ENCODE measurements around the gene ARHGEF6. TPM values are rescaled to one million over a fixed set of nuclear protein-coding genes. Genes with fewer than 3 reads are reported as not detected.

ARHGEF6 gene
- total RNA-seq, 1 donor, result 12.5 TPM

DNA sequence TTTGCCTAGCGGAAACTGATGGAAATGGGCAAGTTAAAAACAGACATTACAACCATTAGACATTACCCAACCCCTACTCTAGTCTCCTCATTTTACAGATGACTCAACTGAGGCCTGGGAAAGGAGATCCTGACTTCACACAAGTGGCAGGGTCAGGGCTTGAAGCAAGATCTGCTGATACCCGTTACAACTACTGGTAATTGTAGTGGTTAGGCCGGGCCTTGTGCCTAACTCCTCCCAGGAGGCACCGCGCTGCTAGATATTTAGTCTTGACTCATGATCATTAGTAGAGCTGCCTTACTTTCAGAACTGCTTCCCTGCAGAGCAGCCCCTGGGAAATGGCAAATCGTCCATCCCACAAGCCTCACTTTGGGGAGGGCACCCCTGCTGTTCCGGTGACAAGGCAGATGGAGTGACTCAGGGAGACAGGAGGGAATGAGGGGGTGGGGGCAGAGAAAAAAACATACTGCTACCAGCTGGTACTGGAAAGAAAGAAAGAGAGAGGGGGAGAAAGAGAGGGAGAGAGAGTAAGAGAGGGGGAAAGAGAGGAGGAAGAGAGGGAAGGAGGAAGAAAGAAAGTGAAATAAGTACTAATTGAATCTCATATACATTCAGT is 12.2 kb downstream of the ARHGEF6 start:
- no peak overlapping the region for H3K4me3 ChIP-seq (ENCODE audit: low read depth, low read length)
- TF ChIP-seq, protein P1, sequence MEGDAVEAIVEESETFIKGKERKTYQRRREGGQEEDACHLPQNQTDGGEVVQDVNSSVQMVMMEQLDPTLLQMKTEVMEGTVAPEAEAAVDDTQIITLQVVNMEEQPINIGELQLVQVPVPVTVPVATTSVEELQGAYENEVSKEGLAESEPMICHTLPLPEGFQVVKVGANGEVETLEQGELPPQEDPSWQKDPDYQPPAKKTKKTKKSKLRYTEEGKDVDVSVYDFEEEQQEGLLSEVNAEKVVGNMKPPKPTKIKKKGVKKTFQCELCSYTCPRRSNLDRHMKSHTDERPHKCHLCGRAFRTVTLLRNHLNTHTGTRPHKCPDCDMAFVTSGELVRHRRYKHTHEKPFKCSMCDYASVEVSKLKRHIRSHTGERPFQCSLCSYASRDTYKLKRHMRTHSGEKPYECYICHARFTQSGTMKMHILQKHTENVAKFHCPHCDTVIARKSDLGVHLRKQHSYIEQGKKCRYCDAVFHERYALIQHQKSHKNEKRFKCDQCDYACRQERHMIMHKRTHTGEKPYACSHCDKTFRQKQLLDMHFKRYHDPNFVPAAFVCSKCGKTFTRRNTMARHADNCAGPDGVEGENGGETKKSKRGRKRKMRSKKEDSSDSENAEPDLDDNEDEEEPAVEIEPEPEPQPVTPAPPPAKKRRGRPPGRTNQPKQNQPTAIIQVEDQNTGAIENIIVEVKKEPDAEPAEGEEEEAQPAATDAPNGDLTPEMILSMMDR (IDR thresholded peaks at IDR 0.05; ENCODE audit: insufficient read depth, low read depth, low read length), result no peak
- peak; percentile 76 for DNase-seq (ENCODE audit: low read depth)

DNA sequence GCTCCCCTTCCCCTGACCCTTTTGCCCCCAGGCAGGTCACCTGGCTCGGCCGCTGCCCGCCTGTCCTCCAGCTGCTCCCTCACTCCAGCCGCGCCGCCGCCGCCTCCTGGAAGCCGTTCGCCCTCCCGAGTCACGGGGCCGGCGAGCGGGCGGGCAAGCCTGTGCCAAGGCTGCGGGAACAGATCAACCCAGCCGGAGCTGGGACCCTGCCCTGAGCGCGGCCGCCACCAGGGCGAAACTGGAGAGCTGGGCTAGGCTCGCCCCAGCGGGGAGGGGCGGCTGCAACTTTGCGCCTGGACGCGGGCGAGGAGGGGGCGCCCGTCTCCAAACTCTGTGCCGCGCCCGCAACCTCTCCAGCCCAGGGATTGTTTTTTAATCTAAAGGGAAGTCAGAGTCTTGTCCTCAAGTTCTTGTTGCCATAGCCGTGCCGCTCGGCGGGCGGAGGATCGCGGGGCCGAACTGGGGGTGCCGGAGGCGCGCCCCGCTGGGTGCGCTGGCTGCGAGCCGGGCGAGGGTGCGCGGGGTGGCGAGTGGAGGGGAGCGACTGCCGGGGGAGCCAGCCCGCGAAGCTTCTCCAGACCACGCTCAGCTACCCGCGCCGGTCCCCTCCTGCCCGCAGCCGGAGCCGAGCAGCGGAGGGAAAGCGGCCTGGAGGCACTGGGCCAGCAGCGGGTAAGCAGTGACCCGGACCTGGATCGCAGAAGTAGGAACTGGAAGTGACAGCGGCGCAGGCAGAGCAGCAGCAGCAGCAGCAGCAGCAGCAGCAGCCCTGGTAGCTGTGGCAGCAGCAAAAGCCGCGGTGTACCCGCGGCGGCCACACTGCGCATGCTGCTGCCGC is 13.4 kb downstream of the ARHGEF6 start:
- TF ChIP-seq, protein P1 (IDR thresholded peaks at IDR 0.05; ENCODE audit: insufficient read depth, low read depth, low read length), result no peak
- DNase-seq (ENCODE audit: low read depth), result peak; percentile 47
- peak overlapping the region; percentile 56 for H3K4me3 ChIP-seq (ENCODE audit: low read depth, low read length)

DNA sequence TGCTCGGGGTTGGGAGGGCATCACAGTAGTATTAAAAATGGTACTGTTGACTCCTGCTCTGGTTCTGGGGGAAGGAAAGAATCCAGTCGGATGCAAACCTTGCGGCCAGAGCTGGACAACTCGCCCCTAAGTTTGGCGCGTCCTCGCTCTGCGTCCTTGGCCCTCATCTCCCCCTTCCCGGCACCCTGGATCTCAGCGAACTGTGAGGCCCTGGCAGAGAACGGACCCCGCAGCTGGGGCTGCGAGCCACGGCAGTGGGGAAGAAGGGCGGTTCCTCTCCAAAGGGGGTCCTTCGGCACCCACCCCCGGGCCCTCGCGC is 14.0 kb downstream of the ARHGEF6 start:
- DNase-seq (ENCODE audit: low read depth), result no peak
- TF ChIP-seq, protein P1 (IDR thresholded peaks at IDR 0.05; ENCODE audit: insufficient read depth, low read depth, low read length), result no peak
- H3K4me3 ChIP-seq (ENCODE audit: low read depth, low read length), result peak overlapping the region; percentile 56

DNA sequence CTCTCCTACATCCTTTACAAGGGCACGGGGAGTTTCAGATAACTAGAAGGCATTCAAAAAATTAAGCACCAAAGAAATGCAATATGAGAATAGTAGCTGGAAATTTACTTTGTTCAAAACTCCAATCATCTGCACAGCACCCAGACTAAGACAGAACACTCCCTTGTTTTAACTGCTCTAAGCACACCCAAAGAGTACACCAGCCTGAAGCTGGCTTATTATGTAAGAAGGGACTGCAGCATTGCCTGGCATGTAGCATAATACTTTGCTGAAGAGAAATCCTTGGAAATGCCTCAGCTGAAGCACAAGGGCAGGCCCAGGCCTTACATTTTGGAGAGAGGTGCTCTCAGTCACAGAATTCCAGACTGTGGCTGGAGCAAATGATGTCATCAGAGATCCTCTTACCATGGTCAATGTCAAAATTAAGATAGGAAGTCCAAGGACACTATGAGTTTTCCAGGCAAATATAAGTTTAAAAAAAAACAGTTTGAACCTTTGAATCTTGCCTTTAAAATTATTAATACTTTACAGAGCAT is 14.8 kb downstream of the ARHGEF6 start:
- TF ChIP-seq, protein P1 (IDR thresholded peaks at IDR 0.05; ENCODE audit: insufficient read depth, low read depth, low read length), result no peak
- no peak overlapping the region for H3K4me3 ChIP-seq (ENCODE audit: low read depth, low read length)
- no peak for DNase-seq (ENCODE audit: low read depth)

DNA sequence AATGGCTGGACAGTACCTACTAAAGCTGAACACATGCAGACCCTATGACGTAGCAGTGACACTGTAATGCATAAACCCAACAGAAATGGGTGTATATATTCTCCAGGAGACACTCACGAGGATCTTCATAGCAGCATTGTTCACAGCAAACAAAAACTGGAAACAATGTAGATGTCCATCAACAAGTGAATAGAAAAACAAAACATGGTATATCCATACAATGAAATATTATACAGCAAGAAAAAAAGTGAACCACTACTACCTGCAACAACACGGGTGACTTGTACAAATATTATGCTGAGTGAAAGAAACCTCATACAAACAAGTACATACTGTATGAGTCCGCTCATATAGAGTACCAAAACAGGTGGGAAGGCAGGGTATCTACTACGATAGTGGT is 16.5 kb downstream of the ARHGEF6 start:
- TF ChIP-seq, protein P1 (IDR thresholded peaks at IDR 0.05; ENCODE audit: insufficient read depth, low read depth, low read length), result no peak

DNA sequence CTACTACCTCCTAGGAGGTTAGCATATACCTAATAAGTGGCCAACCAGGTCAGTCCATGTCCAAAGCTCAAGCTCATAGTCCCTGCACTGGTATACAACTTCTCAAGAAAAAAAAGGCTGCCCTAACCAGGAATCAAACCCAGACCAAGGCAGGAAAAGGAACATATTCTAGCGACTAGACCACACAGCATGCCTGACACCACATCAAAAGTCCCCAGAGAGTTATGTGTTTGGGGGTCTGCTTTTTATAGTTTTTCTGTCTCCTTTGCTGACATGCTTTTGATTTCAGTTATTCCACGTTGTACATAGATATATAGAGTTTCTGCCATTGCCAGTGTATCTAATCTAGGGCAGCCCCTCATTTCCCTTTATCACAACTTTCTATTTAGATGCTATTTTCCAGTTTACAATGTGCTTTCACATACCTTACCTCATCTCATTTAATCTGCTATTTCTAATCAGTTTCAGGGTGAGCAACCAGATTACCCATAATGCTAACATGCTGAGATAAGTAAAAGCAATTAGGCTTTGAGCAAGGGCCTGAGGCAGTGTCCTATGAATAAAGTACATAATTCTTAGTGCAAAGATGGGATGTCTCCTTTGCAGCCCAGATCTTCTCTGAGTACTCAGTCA is 17.8 kb downstream of the ARHGEF6 start:
- no peak for DNase-seq (ENCODE audit: low read depth)
- H3K4me3 ChIP-seq (ENCODE audit: low read depth, low read length), result no peak overlapping the region
- TF ChIP-seq, protein P1 (IDR thresholded peaks at IDR 0.05; ENCODE audit: insufficient read depth, low read depth, low read length), result no peak

More for the DNA sequence above, 16.5 kb downstream of the ARHGEF6 start:
- H3K4me3 ChIP-seq (ENCODE audit: low read depth, low read length), result no peak overlapping the region
- DNase-seq (ENCODE audit: low read depth), result no peak

Data from fibroblast of villous mesenchyme (primary cell).